Neural progenitor cell (in vitro differentiated cells): Measurements from ENCODE around the gene VWF. TPM values are rescaled to one million over a fixed set of nuclear protein-coding genes. Genes with fewer than 3 reads are reported as not detected.

Experiments used
- DNase-seq: peaks from one replicate; pipeline ENCODE4 v3.0.0-alpha.2; 2016; ENCODE audit warnings: low spot score
- H2AFZ ChIP-seq: fragments of 200-600 bp; sonication (generic); replicated peaks from 2 replicates; pipeline ENCODE4 v1.6.1; 2016; ENCODE audit warnings: antibody characterized with exemption
- H3F3A ChIP-seq: fragments of 200-600 bp; sonication (generic); 2 replicates; pipeline ENCODE4 v1.6.1; 2016; ENCODE audit warnings: antibody characterized with exemption, low read depth
- H3K27ac ChIP-seq: fragments of 200-600 bp; sonication (generic); 2 replicates; pipeline ENCODE4 v1.5.1; 2016; ENCODE audit warnings: mild to moderate bottlenecking
- H3K27me3 ChIP-seq: fragments of 200-600 bp; sonication (generic); 2 replicates; pipeline ENCODE4 v1.6.1; 2016; ENCODE audit warnings: mild to moderate bottlenecking, moderate library complexity
- H3K36me3 ChIP-seq: fragments of 200-600 bp; sonication (generic); 2 replicates; pipeline ENCODE4 v1.5.1; 2016
- H3K4me1 ChIP-seq: fragments of 200-600 bp; sonication (generic); 2 replicates; pipeline ENCODE4 v1.6.1; 2016; ENCODE audit warnings: mixed run types
- H3K4me2 ChIP-seq: fragments of 200-600 bp; sonication (generic); 2 replicates; pipeline ENCODE4 v1.6.1; 2016
- H3K4me3 ChIP-seq: fragments of 200-600 bp; sonication (generic); 2 replicates; pipeline ENCODE4 v1.5.1; 2016
- H3K79me2 ChIP-seq: fragments of 200-600 bp; sonication (generic); 2 replicates; pipeline ENCODE4 v1.6.1; 2016; ENCODE audit warnings: low read depth
- H3K9ac ChIP-seq: fragments of 200-600 bp; sonication (generic); 2 replicates; pipeline ENCODE4 v1.6.1; 2016
- H3K9me3 ChIP-seq: fragments of 200-600 bp; sonication (generic); 2 replicates; pipeline ENCODE4 v1.5.1; 2016; ENCODE audit warnings: low read depth
- H4K20me1 ChIP-seq: fragments of 200-600 bp; sonication (generic); 2 replicates; pipeline ENCODE4 v1.6.1; 2016; ENCODE audit warnings: low read depth
- H3K27ac Mint-ChIP-seq: 3 replicates; pipeline ENCODE4 v1.8.0; 2021; ENCODE audit warnings: mixed read lengths
- H3K27me3 Mint-ChIP-seq: 2 replicates; pipeline ENCODE4 v1.8.0; 2022; ENCODE audit warnings: low read depth, mild to moderate bottlenecking, inconsistent platforms, moderate library complexity, mixed read lengths; ENCODE audit not compliant: insufficient read depth
- H3K36me3 Mint-ChIP-seq: 3 replicates; pipeline ENCODE4 v1.8.0; 2021; ENCODE audit warnings: mixed read lengths
- H3K4me1 Mint-ChIP-seq: 3 replicates; pipeline ENCODE4 v1.8.0; 2021; ENCODE audit warnings: mixed read lengths
- H3K4me3 Mint-ChIP-seq: 3 replicates; pipeline ENCODE4 v1.8.0; 2021; ENCODE audit warnings: mild to moderate bottlenecking, moderate library complexity, mixed read lengths
- H3K9me3 Mint-ChIP-seq: 3 replicates; pipeline ENCODE4 v1.8.0; 2020; ENCODE audit warnings: mixed read lengths
- CTCF ChIP-seq: fragments of 200-600 bp; sonication (generic); IDR thresholded peaks from 2 replicates; pipeline ENCODE4 v1.5.1; 2017; ENCODE audit warnings: antibody characterized with exemption, mild to moderate bottlenecking
- EZH2 ChIP-seq: fragments of 200-600 bp; sonication (generic); IDR thresholded peaks from 2 replicates; pipeline ENCODE4 v1.6.1; 2017; ENCODE audit warnings: antibody characterized with exemption, mild to moderate bottlenecking, moderate library complexity
- EZH2phosphoT487 ChIP-seq: fragments of 200-600 bp; sonication (generic); IDR thresholded peaks from 2 replicates; pipeline ENCODE4 v1.6.1; 2017; ENCODE audit warnings: antibody characterized with exemption
- total RNA-seq: library from RNA; depleted of rRNA; stranded (reverse); fragments of >200 nt; gene quantifications from 2 replicates; pipeline ENCODE4 v1.2.3, GENCODE V29; 2015; ENCODE audit warnings: low replicate concordance

The VWF gene
- total RNA-seq, 1 donor from 2014 or later = 8.0 TPM

- no peak for DNase-seq
- Histone ChIP-seq H3K9me3 (no peaks in the 10 kb centered on the region), H3K27me3 (no peaks in the 10 kb centered on the region), H3K4me1 (no peaks in the 10 kb centered on the region), H3K9ac (no peak overlapping the region), H2AFZ (no peak overlapping the region), H3K4me2 (no peak overlapping the region), H3K79me2 (no peaks in the 10 kb centered on the region), H3F3A (no peaks in the 10 kb centered on the region), H4K20me1 (no peaks in the 10 kb centered on the region), H3K36me3 (no peaks in the 10 kb centered on the region), H3K4me3 (no peak overlapping the region), H3K27ac (no peak overlapping the region)
- H3K27ac Mint-ChIP-seq = no peak overlapping the region
- peaks cover 2% of the 10 kb centered on the region for H3K9me3 Mint-ChIP-seq
- TF ChIP-seq EZH2 (no peak), CTCF (no peak), EZH2phosphoT487 (no peak)
- H3K27me3 Mint-ChIP-seq = peaks cover 6% of the 10 kb centered on the region
- no peak overlapping the region for H3K4me3 Mint-ChIP-seq
- H3K36me3 Mint-ChIP-seq = no peaks in the 10 kb centered on the region
- peaks cover 15% of the 10 kb centered on the region for H3K4me1 Mint-ChIP-seq
These were observed 212.5 kb downstream of the VWF start for GRCh38 chr12:5912011-5912410.

- H3K4me2 ChIP-seq = no peak overlapping the region
- H3K79me2 ChIP-seq = no peaks in the 10 kb centered on the region
- no peak overlapping the region for H3K27ac ChIP-seq
- Mint-ChIP-seq H3K27me3 (peaks cover 3% of the 10 kb centered on the region), H3K36me3 (no peaks in the 10 kb centered on the region), H3K27ac (no peak overlapping the region), H3K9me3 (peaks cover 2% of the 10 kb centered on the region), H3K4me1 (peaks cover 13% of the 10 kb centered on the region), H3K4me3 (no peak overlapping the region)
- no peaks in the 10 kb centered on the region for H3F3A ChIP-seq
- no peak overlapping the region for H3K9ac ChIP-seq
- no peak overlapping the region for H3K4me3 ChIP-seq
- H2AFZ ChIP-seq = no peak overlapping the region
- H3K27me3 ChIP-seq = no peaks in the 10 kb centered on the region
- no peak for DNase-seq
- H3K36me3 ChIP-seq = no peaks in the 10 kb centered on the region
- H3K9me3 ChIP-seq = no peaks in the 10 kb centered on the region
- H4K20me1 ChIP-seq = no peaks in the 10 kb centered on the region
- no peaks in the 10 kb centered on the region for H3K4me1 ChIP-seq
- TF ChIP-seq EZH2phosphoT487 (no peak), CTCF (no peak), EZH2 (no peak)
These were observed 213.5 kb downstream of the VWF start for GRCh38 chr12:5910790-5911548.

- H3K9ac ChIP-seq = no peak overlapping the region
- Mint-ChIP-seq H3K27me3 (peaks cover 5% of the 10 kb centered on the region), H3K36me3 (no peaks in the 10 kb centered on the region), H3K4me1 (peaks cover 6% of the 10 kb centered on the region), H3K9me3 (peaks cover 2% of the 10 kb centered on the region), H3K27ac (no peak overlapping the region), H3K4me3 (no peak overlapping the region)
- TF ChIP-seq CTCF (no peak), EZH2phosphoT487 (no peak), EZH2 (no peak)
- H3K4me2 ChIP-seq = no peak overlapping the region
- H3K9me3 ChIP-seq = no peaks in the 10 kb centered on the region
- H4K20me1 ChIP-seq = no peaks in the 10 kb centered on the region
- H3K27me3 ChIP-seq = no peaks in the 10 kb centered on the region
- no peaks in the 10 kb centered on the region for H3F3A ChIP-seq
- H3K4me3 ChIP-seq = no peak overlapping the region
- no peak overlapping the region for H2AFZ ChIP-seq
- no peaks in the 10 kb centered on the region for H3K36me3 ChIP-seq
- H3K27ac ChIP-seq = no peak overlapping the region
- H3K79me2 ChIP-seq = no peaks in the 10 kb centered on the region
- DNase-seq = no peak
- no peaks in the 10 kb centered on the region for H3K4me1 ChIP-seq
These were observed 214.9 kb downstream of the VWF start for GRCh38 chr12:5909560-5909959.
